GM21529 (cell line): Measurements from ENCODE around the gene MTCH1.
"Not testable (repeated sequence)": the region's sequence is repeated elsewhere in the genome, so short reads cannot be mapped to it uniquely, and the experiment has no call there.

Experiments
- ATAC-seq: cut with Tn5 transposase; IDR thresholded peaks from one replicate; pipeline ENCODE4 v1.9.1; 2021; ENCODE audit not compliant: unreplicated experiment

MTCH1 gene

DNA sequence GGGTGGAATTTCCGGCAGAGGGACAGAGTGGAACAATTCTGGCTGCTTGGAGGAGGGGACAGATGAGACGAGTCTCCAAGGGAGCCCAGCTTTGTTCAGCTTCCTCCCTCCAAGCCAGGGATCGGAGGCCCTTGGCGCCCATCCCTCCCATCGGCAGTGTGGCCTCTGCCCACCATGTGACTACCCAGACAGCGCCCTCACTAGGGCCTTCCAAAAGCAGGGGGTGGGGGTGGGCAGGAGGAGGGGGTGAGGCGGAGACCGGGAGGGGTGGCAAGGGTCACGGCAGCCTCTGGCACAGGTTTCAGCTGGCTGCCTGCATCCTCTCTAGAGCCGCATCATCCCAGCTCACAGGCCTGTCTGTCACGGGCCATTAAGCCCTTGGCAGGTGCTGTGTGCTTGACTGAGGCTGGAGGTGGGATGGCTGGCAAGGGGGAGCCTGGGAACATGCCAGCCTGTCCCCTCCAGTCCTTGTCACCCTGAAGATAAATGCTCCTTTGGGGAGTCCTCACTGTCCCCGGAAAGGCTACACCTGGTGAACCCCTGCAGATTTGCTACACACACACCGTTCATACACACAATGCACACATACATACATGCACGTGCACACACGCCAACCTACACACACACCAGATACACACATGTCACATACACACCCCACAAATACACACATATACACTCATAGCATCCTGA is 13.2 kb upstream of the MTCH1 start:
- no peak for ATAC-seq

DNA sequence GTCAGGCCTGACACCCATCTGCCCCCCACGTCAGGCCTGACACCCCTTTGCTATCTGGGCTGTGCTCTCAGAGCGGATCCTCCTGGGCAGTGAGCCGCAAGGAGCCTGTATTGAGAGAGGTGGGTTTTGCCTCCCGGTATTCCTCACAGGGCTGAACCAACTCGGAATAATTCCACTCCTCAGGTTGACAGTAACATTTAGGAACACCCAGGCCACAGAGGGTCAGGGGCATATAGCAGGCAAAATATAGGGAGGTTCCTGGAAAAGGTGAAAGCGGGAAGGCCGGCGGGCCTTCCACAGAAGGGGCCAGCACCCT is 12.7 kb upstream of the MTCH1 start:
- ATAC-seq = no peak

DNA sequence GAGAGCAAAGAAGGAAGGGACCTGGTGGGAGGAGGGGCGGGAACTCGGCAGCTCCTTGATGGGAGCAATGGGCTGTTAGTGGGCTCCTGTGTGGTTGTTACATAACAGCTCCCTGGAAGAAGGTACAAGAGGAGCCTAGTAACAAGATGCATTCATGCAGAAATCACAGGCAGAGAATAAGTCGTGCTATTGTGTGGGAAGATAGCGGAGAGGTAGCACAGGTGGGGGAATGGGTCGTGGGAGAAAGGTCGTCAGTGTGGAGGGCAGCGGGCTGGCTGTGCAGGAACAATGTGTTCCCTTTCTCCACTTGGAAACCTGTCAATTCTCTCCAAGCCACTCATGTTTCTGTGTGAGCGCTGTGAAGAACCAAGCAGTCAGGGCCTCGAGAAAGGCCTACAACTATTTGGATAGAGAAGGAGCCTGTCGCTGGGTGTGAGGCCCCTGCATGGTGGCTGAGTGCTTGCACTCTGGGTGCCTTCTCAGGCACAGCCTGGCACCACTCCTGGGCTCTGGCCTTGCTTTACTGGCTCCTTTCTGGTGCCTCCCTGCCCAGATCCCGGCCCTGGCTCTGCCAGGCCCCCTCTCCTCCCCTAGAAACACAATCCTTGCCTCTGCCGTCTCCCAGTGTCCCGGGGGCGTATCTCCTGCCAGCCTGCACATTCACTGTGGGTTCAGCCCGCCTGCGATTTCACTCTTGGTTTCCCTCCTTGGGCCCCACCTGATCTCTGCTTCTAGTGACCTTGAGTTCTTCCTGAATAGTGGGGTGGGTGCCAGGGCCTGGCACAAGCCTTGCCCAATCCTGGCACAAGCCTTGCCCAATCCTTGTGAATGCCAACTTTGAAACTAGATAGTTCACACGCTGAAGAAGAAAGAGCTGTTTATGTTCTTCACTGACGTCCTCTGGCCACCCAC is 12.1 kb upstream of the MTCH1 start:
- ATAC-seq = no peak

DNA sequence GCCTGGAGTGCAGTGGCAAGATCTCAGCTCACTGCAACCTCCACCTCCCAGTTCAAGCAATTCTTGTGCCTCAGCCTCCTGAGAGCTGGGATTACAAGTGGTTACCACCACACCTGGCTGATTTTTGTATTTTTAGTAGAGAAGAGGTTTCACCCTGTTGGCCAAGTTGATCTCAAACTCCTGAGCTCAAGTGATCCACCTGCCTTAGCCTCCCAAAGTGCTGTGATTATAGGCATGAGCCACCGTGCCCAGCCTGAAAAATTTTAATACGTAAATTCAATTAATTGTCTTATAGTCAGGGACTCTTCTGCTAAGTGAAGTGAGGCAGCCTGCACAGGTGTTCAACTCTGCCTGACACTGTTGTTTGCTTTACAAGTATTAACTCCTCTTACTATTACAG is 4.4 kb upstream of the MTCH1 start:
- ATAC-seq = not testable (repeated sequence)

DNA sequence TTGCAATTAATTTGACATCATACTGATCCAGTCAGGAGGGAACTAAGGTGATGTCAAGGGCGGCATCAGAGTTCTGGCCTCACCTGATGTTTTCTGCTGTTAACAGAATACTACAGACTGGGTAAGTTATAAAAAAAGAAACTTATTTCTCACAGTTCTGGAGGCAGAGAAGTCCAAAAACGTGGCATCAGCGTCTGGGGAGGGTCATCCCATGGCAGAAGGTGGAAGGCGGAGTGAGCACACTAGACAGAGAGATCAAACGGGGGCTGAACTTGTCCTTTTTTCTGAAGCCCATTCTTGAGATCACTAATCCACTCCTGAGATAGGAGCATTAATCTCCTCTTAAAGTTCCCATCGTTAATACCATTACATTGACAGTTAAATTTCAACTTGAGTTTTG is 3.3 kb upstream of the MTCH1 start:
- no peak for ATAC-seq

DNA sequence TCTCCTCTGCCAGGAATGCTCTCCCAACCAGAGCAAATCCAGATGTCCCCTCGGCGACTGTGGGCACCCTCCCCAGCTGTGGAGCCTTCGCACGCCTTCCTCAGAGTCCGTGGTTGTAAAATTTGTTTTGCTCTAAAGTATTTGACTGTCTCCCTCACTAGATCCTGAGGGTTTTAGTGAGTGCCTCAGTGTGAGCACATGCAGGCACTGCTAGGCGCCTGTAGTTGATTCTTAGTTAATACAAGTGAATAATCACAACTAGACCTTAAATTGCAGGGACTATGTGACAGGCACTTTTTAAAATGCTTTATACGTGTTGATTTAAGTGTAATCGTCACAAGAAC is 680 bp upstream of the MTCH1 start:
- ATAC-seq = no peak

DNA sequence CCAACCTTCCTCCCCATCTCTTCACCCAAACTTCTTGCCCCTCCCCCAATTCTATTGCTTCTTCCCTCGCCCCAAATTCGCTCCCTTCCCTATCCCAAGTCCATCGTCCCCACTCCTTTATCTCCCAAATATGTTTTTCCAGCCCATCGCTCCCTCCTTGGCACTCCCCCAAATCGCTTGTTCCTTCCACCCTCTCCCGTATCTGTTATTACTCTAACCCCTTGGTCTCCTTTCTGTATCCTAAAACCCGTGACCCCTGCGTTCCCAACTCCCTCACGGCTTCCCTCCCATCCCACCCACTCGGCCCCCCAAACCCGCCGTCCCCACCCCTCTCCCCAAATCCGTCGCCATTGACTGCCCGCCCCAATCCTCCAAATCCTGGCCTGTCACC is 584 bp downstream of the MTCH1 start:
- no peak for ATAC-seq

DNA sequence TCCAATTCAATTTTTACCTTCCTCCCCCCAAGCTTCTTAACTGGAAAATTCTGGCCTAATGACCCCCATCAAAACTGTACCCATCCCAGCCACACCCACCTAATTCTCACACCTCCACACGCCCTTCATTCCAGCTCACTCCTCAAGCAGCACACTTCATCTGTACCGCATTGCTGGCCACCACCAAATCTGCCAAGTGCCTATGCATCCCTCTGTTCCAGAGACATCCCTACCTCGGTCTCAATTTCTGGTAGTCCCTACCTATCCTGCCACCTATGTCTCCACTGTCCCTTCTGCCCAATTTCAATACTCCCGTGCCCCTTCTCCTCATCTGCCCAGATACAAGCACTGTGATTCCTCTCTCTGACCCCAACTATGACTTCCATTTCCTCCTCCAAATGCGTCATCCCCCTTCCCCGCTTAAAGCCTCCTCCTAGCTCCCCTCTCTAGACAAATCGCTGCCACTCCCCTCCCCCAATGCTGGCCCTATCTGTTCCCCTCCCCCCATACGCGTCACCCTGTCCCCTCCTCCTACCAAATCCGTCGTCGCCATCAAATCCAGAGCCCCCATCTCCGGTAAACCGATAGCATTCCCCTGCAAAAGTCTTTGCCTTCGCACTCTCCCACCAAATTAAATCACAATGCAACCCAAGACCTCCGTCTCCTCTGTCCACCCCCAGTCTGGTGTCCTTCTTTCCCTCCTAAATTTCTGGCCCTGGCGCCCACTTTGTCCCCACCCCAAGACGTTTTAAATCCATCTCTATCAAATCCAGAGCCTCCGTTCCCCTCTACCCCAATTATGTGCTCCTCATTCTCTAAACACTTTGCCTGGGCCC is 1.2 kb downstream of the MTCH1 start:
- no peak for ATAC-seq

DNA sequence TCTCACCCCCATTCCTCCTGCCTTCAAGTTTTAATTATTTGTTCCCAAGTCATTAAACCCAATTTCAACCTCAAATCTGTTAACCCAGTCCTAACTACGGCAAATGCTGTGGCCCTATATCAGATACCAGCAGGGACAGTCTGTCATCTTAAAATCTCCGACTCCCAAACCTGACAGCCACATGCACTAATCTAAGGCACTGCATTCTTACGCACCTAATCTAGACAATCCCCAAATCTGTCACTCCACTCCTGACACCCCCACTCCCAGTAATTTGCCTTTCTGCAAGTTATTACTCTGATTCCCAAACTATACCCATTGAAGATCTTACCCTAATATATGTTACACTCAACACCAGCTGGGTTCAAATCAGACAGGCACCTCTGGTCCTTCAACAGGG is 2.5 kb downstream of the MTCH1 start:
- no peak for ATAC-seq

DNA sequence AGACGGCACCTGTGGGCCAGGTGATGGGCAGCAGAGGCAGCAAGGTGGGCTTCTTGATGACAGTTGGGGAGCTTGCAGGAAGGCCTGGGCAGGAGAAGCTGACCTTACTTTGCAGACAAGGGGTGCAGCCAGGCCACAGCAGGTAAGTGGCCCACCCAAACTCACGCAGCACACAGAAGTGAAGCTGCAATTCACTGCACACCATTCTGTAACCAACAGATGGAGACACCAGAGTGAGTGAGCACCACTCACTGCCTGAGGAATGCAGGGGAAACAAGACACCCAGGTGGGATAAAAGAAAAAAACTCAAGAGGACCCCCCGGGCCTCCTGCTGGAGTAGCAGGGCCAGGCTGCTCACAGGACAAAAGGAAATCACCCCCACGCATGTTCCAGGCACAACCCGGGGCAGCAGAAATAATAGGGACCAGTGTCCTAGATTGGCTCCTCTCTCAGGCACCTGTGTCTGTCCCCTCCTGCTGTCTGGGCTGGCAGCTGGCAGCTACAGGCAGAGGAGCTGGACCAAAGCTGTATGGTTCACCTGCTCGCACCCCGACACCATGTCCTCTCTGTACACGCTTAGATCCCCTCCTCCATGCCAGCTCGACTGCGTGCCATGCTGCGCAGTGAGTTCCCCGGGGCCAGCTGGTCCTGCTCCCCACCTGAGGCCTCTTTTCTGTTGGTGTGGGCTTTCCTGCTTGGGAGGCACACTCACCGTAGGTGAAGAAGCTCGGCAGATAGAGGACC is 4.9 kb downstream of the MTCH1 start:
- no peak for ATAC-seq

DNA sequence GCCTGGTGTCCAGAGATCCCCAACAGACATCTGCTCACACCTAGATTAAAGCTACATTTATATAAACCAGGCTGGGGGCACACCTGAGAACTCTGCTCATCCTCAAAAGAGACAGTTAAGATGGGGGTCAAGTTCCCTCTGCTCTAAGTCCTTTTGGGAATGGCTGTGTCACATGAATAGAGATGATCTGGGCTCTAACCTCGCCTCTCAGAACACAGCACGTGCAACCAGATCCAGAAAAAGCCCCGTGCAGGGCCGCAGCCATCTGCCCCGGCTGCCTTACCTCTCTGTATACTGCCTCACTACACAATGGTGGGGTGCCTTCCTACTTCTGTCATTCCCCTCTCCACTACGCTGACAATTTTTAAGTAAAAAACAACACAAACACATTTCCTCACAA is 5.9 kb downstream of the MTCH1 start:
- no peak for ATAC-seq

DNA sequence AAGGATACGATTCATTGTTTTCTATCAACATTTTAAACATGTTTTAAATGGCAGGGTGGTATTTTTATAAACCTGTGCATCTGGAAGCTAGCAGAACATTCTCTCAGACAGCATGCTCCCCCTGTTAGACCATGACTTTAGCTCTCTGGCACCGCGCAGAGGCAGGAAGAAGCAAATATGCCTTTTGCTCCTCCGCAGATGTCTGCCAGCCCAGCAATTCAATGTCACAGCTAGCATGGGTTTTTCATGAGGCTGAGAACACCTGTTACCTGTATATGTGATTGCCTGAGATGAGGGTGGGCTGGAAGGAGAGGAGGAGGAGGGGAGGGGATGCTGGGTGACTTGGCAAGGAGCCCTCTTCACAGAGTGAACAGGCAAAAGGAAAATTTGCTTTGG is 6.7 kb downstream of the MTCH1 start:
- no peak for ATAC-seq

DNA sequence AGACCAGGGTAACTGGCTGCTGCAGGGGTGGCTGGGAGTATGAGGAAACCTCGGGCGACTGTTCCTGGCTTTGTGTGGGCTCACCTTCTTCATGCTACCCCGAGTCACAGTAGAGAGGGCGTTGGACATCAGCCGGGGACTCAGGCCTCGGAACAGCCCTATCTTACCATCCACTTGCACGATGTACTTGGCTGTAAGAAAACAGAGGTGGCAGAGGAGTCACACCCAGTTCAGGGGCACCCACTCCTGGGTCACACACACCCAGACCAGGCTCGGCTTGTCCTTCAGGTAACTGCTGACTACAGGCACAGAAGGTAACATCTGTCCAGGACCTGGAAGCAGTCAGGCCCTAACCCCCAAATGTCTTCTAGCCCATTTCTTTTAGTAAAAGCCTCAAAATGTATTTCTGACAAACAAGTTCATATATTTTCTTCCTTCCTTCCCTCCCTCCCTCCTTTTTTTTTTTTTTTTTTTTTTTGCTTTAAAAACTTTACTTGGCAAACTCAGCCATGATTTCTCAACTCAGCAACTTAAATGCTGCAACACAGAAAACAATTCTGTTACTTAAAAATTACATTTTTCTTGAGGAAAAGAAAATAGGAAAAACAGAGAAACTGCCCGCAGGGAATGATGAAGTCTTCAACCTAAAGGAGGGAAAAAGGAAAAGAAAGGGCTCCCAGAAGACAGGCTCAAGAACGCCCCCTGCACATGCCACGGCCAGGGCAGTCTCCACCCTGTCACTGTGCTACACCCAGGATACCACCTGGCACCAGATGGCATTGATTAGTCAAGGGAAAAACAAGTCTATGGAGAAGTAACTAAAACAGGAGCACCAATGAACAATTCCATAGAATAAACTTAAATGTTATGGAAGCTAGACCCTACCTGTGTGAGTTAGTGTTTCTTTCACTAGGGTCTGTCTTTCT is 7.3 kb downstream of the MTCH1 start:
- no peak for ATAC-seq

DNA sequence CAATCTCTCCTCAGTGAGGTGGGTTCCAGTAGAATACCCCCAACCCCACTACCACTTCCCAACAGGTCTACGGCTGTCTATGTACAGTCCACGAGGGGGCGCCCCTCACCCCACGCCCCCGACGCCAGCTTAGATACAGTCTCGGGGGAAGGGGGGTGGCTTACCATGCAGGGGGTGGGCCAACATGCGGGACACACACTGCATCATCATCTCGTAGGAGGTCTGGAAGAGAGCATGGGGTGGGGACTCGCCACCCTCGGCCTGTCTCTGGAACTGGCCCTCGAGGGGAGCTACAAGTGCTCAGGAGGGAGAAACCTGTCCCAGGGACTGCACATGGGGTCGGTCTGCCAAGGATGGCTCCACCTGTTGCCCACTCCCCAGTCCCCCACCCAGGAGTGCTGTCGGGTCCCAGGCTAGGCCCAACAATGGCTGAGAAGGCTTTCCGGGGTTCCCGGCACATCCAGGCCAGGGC is 8.5 kb downstream of the MTCH1 start:
- ATAC-seq = no peak

DNA sequence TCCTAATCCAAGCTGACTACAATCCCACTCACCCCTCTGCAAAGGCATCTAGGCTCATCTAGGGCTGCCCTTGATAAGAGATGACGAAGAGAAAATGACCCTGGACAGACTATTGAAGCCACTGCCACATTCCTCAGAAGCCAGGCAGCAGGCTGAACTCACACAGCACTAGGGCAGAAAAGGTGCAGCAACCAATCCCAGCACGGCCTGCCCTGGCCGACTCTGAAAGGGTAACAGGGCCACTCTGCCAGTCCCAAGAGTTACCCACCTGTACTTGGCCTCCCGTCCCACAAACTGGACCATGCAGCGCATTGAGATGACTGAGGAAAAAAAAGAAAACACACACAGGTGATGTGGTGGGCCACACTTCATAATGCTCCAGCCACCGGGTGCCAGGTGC is 9.1 kb downstream of the MTCH1 start:
- ATAC-seq = no peak

DNA sequence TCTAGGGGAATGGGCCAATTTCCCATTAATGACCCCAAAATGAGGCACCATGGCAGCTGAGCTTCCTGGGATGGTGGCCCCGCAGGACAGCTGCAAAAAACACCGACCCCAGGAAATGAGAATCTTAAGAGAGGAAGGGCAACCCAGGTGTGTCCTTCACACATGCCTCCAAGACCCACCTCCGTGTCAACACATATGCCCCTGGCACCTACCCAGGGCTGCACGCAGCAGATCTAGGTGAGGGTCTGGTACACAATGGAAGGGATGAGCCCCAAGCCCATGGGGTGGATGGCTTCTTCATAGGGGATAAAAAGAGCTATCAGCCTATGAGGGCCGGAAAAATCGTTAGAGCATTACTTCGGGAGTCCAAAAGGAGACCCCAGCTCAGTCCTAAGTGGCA is 9.5 kb downstream of the MTCH1 start:
- no peak for ATAC-seq

DNA sequence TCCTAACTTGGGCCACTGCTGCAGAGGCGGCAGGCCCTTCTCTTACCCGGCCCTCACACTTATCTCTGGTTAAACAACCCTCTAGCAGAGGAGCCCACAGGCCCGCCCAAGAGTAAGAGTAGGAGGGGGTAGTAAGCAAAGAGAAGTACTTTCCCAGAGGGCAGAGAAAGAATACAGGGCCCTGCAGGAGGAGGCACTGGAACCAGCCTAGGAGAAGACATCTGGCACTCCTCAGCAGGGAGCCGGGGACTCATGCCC is 10.1 kb downstream of the MTCH1 start:
- ATAC-seq = no peak

DNA sequence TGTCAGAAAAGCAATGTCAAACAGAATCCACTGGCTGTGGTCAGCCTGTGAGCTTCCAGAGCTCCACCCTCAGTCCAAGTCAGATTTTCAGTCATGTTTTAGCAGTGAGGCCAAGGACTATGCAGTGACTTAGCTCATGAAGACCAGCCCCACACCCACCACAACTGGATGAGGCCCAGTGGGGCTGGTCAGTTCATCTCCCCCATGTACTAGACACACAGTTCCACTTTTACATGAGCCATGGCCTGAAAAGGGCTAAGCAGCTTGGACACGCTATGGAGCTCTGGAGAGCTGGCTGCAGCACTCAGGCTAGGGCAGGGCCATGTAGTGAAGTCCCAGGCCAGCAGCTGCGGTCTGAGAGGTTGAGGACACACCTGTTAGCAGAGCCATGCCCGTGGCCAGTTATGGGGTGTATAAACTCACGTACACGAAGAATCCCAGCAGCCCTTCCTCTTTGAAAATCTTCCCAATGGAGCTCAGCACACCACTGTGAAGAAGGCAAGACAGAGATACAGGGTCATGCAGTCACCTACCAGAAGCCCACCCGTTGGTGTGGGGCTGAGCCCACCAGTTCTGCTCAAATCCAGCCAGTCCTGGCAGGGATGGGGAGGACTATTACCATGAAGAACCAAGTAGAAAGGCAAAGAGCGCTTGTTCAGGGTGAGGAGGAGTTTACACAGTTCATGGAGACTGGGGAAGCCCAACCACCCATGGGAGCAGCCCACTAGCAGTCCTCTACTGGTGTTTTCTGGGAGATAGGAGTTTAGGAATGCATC is 10.6 kb downstream of the MTCH1 start:
- ATAC-seq = no peak

DNA sequence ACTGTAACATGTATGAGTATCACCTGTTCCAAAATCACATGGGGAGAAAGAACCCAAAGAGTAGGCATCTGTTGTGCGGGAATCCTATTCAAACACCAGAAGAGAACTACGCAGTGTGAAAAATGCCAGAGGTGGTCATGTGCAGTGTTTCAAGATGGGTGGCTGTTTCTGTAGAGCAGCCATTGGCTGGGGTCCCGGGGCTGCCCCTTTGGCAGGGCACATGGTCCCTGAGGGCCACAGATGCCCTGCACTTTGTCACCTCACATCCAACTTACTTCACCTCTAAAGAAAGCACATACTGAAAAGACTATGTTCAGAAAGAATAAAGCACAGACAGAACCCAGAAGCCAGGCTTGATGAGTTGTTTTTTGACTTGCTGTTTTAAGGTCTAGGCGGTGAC is 12.3 kb downstream of the MTCH1 start:
- ATAC-seq = no peak

DNA sequence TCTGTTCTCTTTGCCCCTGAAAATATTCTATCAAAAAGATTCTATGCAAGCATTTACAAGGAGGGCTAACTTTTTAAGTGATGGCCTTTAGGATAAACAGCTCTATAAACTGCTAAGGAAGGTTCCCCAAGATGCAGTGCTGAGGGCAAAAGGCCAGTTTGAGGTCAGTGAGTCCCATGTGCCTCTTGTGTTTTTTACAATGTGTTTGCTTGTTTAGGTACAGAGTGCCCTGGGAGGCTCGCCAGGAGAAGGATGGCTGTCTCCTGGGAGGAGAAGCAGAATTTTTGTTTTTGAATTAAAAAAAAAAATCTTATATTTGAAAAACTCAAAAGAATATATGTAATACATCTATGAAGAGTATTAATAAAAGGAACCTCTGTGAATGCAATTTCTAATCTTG is 12.8 kb downstream of the MTCH1 start:
- ATAC-seq = no peak
